Thymus (tissue), 11 donors: ENCODE results near the gene CDKN2C. TPM values are rescaled to one million over a fixed set of nuclear protein-coding genes. Genes with fewer than 3 reads are reported as not detected.
"Not testable (repeated sequence)": the region's sequence is repeated elsewhere in the genome, so short reads cannot be mapped to it uniquely, and the experiment has no call there.

Experiments used
- DNase-seq, 9 donors: peaks; one replicate each; pipeline ENCODE4 v3.0.0-alpha.2; 2013; ENCODE audit warnings: low spot score in 9 of 9, low read depth in 6 of 9, missing footprints in 1 of 9
- H3K27ac ChIP-seq, 2 donors: one replicate each; pipeline ENCODE4 v1.5.1; 2013; ENCODE audit warnings: control low read depth in 1 of 2, low read depth in 1 of 2, low read length in 1 of 2, mild to moderate bottlenecking in 1 of 2, moderate library complexity in 1 of 2
- H3K27me3 ChIP-seq, 2 donors: one replicate each; pipeline ENCODE4 v1.5.1; 2013; ENCODE audit warnings: low read length in 1 of 2; ENCODE audit not compliant: control insufficient read depth in 2 of 2, insufficient read depth in 1 of 2
- H3K36me3 ChIP-seq, 2 donors: one replicate each; pipeline ENCODE4 v1.5.1; 2013; ENCODE audit warnings: low read length in 1 of 2, mild to moderate bottlenecking in 1 of 2, moderate library complexity in 1 of 2; ENCODE audit not compliant: control insufficient read depth in 2 of 2, insufficient read depth in 2 of 2
- H3K4me1 ChIP-seq, 2 donors: one replicate each; pipeline ENCODE4 v1.5.1; 2013; ENCODE audit warnings: low read length in 2 of 2; ENCODE audit not compliant: control insufficient read depth in 2 of 2, insufficient read depth in 2 of 2
- H3K4me3 ChIP-seq, 2 donors: one replicate each; pipeline ENCODE4 v1.5.1; 2013; ENCODE audit warnings: low read length in 2 of 2, control low read depth in 1 of 2, mild to moderate bottlenecking in 1 of 2
- H3K9me3 ChIP-seq, 2 donors: one replicate each; pipeline ENCODE4 v1.5.1; 2013; ENCODE audit warnings: low read length in 1 of 2, mild to moderate bottlenecking in 1 of 2; ENCODE audit not compliant: control insufficient read depth in 2 of 2, insufficient read depth in 1 of 2
- WGBS: extraction: QIAGEN DNeasy Blood & Tissue Kit; methylation state at CpG from one replicate; pipeline ENCODE4 v1.1.7; 2013; 5-methylcytosine and 5-hydroxymethylcytosine counted together
- polyA plus RNA-seq: library from polyadenylated mRNA; stranded (reverse); fragments of 200-250 nt; gene quantifications from one replicate; pipeline ENCODE4 v1.2.3, GENCODE V29; 2013
- total RNA-seq: library from RNA; stranded (reverse); fragments of 120-200 nt; gene quantifications from one replicate; pipeline ENCODE4 v1.2.4, GENCODE V29; 2013
- donor health status: healthy.

CDKN2C gene
- total and polyA plus RNA-seq, 2 donors = 24.2 to 34.3 TPM

DNA sequence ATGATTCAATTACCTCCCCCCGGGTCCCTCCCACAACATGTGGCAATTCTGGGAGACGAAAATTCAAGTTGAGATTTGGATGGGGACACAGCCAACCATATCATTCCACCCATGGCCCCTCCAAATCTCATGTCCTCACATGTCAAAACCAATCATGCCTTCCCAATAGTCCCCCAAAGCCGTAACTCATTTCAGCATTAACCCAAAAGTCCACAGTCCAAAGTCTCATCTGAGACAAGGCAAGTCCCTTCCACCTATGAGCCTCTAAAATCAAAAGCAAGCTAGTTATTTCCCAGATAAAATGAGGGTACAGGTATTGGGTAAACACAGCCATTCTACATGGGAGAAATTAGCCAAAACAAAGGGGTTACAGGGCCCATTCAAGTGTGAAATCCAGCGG is 38.0 kb upstream of the CDKN2C start:
- WGBS = 98% methylated on average over 4 of the region's 4 CpGs
- not testable (repeated sequence) for H3K27me3 ChIP-seq, H3K36me3 ChIP-seq, H3K4me1 ChIP-seq, DNase-seq, H3K4me3 ChIP-seq, H3K9me3 ChIP-seq, H3K27ac ChIP-seq

GRCh38 chr1:50933770-50934169 is 36.3 kb upstream of the CDKN2C start:
- not testable (repeated sequence) for H3K4me1 ChIP-seq, DNase-seq, H3K27ac ChIP-seq, H3K27me3 ChIP-seq, H3K36me3 ChIP-seq, H3K4me3 ChIP-seq, H3K9me3 ChIP-seq
- 97% methylated on average over 3 of the region's 3 CpGs for WGBS

GRCh38 chr1:50934838-50935237 is 35.2 kb upstream of the CDKN2C start:
- no peak for DNase-seq
- no peak overlapping the region for H3K27ac ChIP-seq
- no peak overlapping the region for H3K4me3 ChIP-seq

DNA sequence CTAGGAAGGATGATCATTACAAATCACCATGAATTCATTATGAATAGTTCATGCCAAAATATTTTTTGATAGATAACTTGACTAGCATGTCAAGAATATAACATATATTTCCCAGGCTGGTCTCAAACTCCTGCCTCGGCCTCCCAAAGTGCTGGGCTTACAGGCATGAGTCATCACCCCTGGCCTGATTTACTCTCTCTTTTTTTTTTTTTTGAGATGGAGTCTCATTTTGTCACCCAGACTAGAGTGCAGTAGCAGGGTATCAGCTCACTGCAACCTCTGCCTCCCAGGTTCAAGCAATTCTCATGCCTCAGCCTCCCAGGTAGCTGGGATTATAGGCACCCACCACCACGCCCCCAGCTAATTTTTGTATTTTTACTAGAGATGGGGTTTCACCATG is 34.8 kb upstream of the CDKN2C start:
- not testable (repeated sequence) for H3K27me3 ChIP-seq, DNase-seq, H3K36me3 ChIP-seq, H3K27ac ChIP-seq, H3K9me3 ChIP-seq, H3K4me1 ChIP-seq, H3K4me3 ChIP-seq
- WGBS = 99% methylated on average over 2 of the region's 2 CpGs

More at GRCh38 chr1:50934838-50935237, 35.2 kb upstream of the CDKN2C start:
- Histone ChIP-seq H3K4me1 (no peaks in the 10 kb centered on the region), H3K27me3 (no peaks in the 10 kb centered on the region), H3K9me3 (no peaks in the 10 kb centered on the region), H3K36me3 (no peaks in the 10 kb centered on the region)

- H3K27ac ChIP-seq = no peak overlapping the region
- no peaks in the 10 kb centered on the region for H3K9me3 ChIP-seq
- WGBS = 96% methylated on average over 2 of the region's 2 CpGs
- no peak for DNase-seq
- no peaks in the 10 kb centered on the region for H3K36me3 ChIP-seq
- no peak overlapping the region for H3K4me3 ChIP-seq
- H3K27me3 ChIP-seq = no peaks in the 10 kb centered on the region
- H3K4me1 ChIP-seq = no peaks in the 10 kb centered on the region
Measured at GRCh38 chr1:50936321-50936720, 33.7 kb upstream of the CDKN2C start.

GRCh38 chr1:50940291-50940690 is 29.8 kb upstream of the CDKN2C start:
- 95% methylated on average over 3 of the region's 3 CpGs for WGBS
- no peak overlapping the region for H3K27ac ChIP-seq

DNA sequence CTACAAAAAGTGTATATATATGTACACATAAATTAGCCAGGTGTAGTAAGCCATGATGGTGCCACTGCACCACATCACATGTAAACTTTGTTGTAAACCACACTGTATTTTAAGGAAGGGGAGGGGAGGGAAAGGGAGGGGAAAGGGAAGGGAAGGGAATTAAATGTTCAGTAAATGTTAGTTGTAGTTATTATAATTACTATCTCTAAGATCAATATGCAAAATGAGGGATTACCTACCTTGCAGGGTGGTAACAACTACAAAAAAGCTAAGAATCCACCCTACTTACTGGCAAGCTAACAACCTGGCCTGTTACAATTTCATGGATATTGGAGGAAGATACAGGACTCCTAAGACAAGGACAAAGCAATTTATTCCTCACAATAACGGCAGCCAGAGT is 27.7 kb upstream of the CDKN2C start:
- Histone ChIP-seq H3K9me3 (no peaks in the 10 kb centered on the region), H3K27ac (no peak overlapping the region), H3K27me3 (no peaks in the 10 kb centered on the region), H3K4me1 (no peaks in the 10 kb centered on the region), H3K36me3 (peaks cover 0 to 3% of the 10 kb centered on the region in 2 donors), H3K4me3 (no peak overlapping the region)
- DNase-seq = no peak
- 97% methylated on average over 1 of the region's 1 CpG for WGBS

More at GRCh38 chr1:50940291-50940690, 29.8 kb upstream of the CDKN2C start:
- no peaks in the 10 kb centered on the region for H3K4me1 ChIP-seq
- peaks cover 0 to 3% of the 10 kb centered on the region in 2 donors for H3K36me3 ChIP-seq
- no peaks in the 10 kb centered on the region for H3K27me3 ChIP-seq
- H3K9me3 ChIP-seq = no peaks in the 10 kb centered on the region
- DNase-seq = no peak
- no peak overlapping the region for H3K4me3 ChIP-seq

- Histone ChIP-seq H3K4me1 (peaks cover 0 to under 1% of the 10 kb centered on the region in 2 donors), H3K27ac (no peak overlapping the region), H3K27me3 (no peaks in the 10 kb centered on the region), H3K4me3 (no peak overlapping the region), H3K36me3 (peaks cover 2 to 6% of the 10 kb centered on the region in 2 donors), H3K9me3 (no peaks in the 10 kb centered on the region)
- DNase-seq = no peak
- WGBS = 99% methylated on average over 9 of the region's 9 CpGs
Measured at GRCh38 chr1:50949286-50949982, 20.6 kb upstream of the CDKN2C start.

- Histone ChIP-seq H3K9me3 (no peaks in the 10 kb centered on the region), H3K27ac (no peak overlapping the region), H3K4me1 (peaks cover 0 to 5% of the 10 kb centered on the region in 2 donors), H3K27me3 (no peaks in the 10 kb centered on the region), H3K4me3 (no peak overlapping the region), H3K36me3 (peaks cover 4 to 6% of the 10 kb centered on the region in 2 donors)
- 92% methylated on average over 1 of the region's 1 CpG for WGBS
- DNase-seq = no peak
Measured at GRCh38 chr1:50950396-50950795, 19.6 kb upstream of the CDKN2C start.
